WTC11 (cell line): Measurements from ENCODE around the gene RPTOR. TPM values are rescaled to one million over a fixed set of nuclear protein-coding genes. Genes with fewer than 3 reads are reported as not detected.

ENCODE experiments used
- ATAC-seq: fragments of 200-7000 bp; cut with Tn5 transposase; 2 replicates; pipeline ENCODE4 v1.10.0; 2021; ENCODE audit warnings: mild to moderate bottlenecking, moderate library complexity
- CTCF ChIA-PET: fragments of 300-600 bp; sonication (Branson Sonifier 250); formaldehyde crosslinking; loops from one replicate; lab custom pipeline; 2021; ENCODE audit warnings: antibody characterized with exemption; lab: Charles Lee
- POLR2A ChIA-PET: fragments of 350-600 bp; sonication (Branson Sonifier 250); formaldehyde crosslinking; loops from one replicate; lab custom pipeline; 2021; ENCODE audit warnings: antibody characterized with exemption; lab: Charles Lee
- DNase-seq: peaks from one replicate; pipeline ENCODE4 v3.0.0; 2021; ENCODE audit warnings: low spot score
- H3K27ac Mint-ChIP-seq: 2 replicates; pipeline ENCODE4 v1.8.0; 2021; ENCODE audit warnings: mixed read lengths
- H3K27me3 Mint-ChIP-seq: 2 replicates; pipeline ENCODE4 v1.8.0; 2021; ENCODE audit warnings: low read depth, mild to moderate bottlenecking, moderate library complexity, mixed read lengths
- H3K36me3 Mint-ChIP-seq: 2 replicates; pipeline ENCODE4 v1.8.0; 2021; ENCODE audit warnings: mixed read lengths
- H3K4me1 Mint-ChIP-seq: 2 replicates; pipeline ENCODE4 v1.8.0; 2022; ENCODE audit warnings: mixed read lengths
- H3K4me3 Mint-ChIP-seq: 2 replicates; pipeline ENCODE4 v1.8.0; 2021; ENCODE audit warnings: mild to moderate bottlenecking, moderate library complexity, mixed read lengths
- H3K9me3 Mint-ChIP-seq: 2 replicates; pipeline ENCODE4 v1.8.0; 2021; ENCODE audit warnings: mixed read lengths
- CDX4 ChIP-seq: fragments of 250-450 bp; sonication (Bioruptor Pico); IDR thresholded peaks from 2 replicates; pipeline ENCODE4 v1.9.0; 2021; ENCODE audit warnings: moderate library complexity, mild to moderate bottlenecking, inconsistent platforms, borderline replicate concordance
- ELF4 ChIP-seq: sonication (generic); formaldehyde crosslinking; IDR thresholded peaks from 2 replicates; pipeline ENCODE4 v1.8.1; 2022; ENCODE audit warnings: low read depth, mild to moderate bottlenecking, moderate library complexity, missing genetic modification reagents
- ESRRA ChIP-seq: sonication (generic); formaldehyde crosslinking; IDR thresholded peaks from 2 replicates; pipeline ENCODE4 v1.8.1; 2022; ENCODE audit warnings: mild to moderate bottlenecking, missing genetic modification reagents, borderline replicate concordance
- GTF2I ChIP-seq: fragments of 250-450 bp; sonication (Bioruptor Pico); conservative IDR thresholded peaks from 2 replicates; pipeline ENCODE4 v1.4.0; 2021; ENCODE audit warnings: mild to moderate bottlenecking
- IRF1 ChIP-seq: sonication (generic); formaldehyde crosslinking; IDR thresholded peaks from 2 replicates; pipeline ENCODE4 v1.8.0; 2023; ENCODE audit warnings: missing genetic modification reagents
- MAX ChIP-seq: sonication (generic); formaldehyde crosslinking; IDR thresholded peaks from 2 replicates; pipeline ENCODE4 v1.8.0; 2022; ENCODE audit warnings: mild to moderate bottlenecking, missing genetic modification reagents
- NR1H2 ChIP-seq: sonication (generic); formaldehyde crosslinking; IDR thresholded peaks from 2 replicates; pipeline ENCODE4 v1.9.0; 2021; ENCODE audit warnings: mild to moderate bottlenecking, moderate library complexity, missing genetic modification reagents
- NR3C1 ChIP-seq: sonication (generic); formaldehyde crosslinking; conservative IDR thresholded peaks from 2 replicates; pipeline ENCODE4 v1.8.1; 2023; ENCODE audit warnings: low read depth, mild to moderate bottlenecking, missing genetic modification reagents
- PRDM15 ChIP-seq: sonication (generic); formaldehyde crosslinking; IDR thresholded peaks from 2 replicates; pipeline ENCODE4 v1.8.0; 2022; ENCODE audit warnings: missing genetic modification reagents
- PREB ChIP-seq: sonication (generic); formaldehyde crosslinking; IDR thresholded peaks from 2 replicates; pipeline ENCODE4 v1.8.1; 2022; ENCODE audit warnings: mild to moderate bottlenecking, missing genetic modification reagents, moderate library complexity, borderline replicate concordance
- RELA ChIP-seq: sonication (generic); formaldehyde crosslinking; IDR thresholded peaks from 2 replicates; pipeline ENCODE4 v1.8.1; 2022; ENCODE audit warnings: missing genetic modification reagents, mild to moderate bottlenecking, borderline replicate concordance
- TP53 ChIP-seq: sonication (generic); formaldehyde crosslinking; IDR thresholded peaks from 2 replicates; pipeline ENCODE4 v1.8.1; 2023; ENCODE audit warnings: mild to moderate bottlenecking, missing genetic modification reagents
- USF1 ChIP-seq: sonication (generic); formaldehyde crosslinking; IDR thresholded peaks from 2 replicates; pipeline ENCODE4 v1.8.0; 2022; ENCODE audit warnings: mild to moderate bottlenecking, missing genetic modification reagents
- ZBTB21 ChIP-seq: sonication (generic); formaldehyde crosslinking; IDR thresholded peaks from 2 replicates; pipeline ENCODE4 v1.8.1; 2023; ENCODE audit warnings: mild to moderate bottlenecking, missing genetic modification reagents, borderline replicate concordance
- ZNF121 ChIP-seq: sonication (generic); formaldehyde crosslinking; IDR thresholded peaks from 2 replicates; pipeline ENCODE4 v1.8.0; 2023; ENCODE audit warnings: missing genetic modification reagents
- ZNF219 ChIP-seq: sonication (generic); formaldehyde crosslinking; IDR thresholded peaks from 2 replicates; pipeline ENCODE4 v1.8.0; 2023; ENCODE audit warnings: missing genetic modification reagents, mild to moderate bottlenecking, borderline replicate concordance
- ZNF317 ChIP-seq: sonication (generic); formaldehyde crosslinking; IDR thresholded peaks from 2 replicates; pipeline ENCODE4 v1.8.1; 2023; ENCODE audit warnings: low read depth, mild to moderate bottlenecking, moderate library complexity, missing genetic modification reagents, borderline replicate concordance
- ZSCAN18 ChIP-seq: fragments of 250-450 bp; sonication (Bioruptor Pico); IDR thresholded peaks from 2 replicates; pipeline ENCODE4 v2.1.2; 2022; ENCODE audit warnings: mild to moderate bottlenecking, moderate library complexity
- total RNA-seq: library from RNA; stranded (reverse); gene quantifications from 3 replicates; pipeline ENCODE4 v1.2.3, GENCODE V29; 2021

The RPTOR gene
- total RNA-seq, 1 experiment from 2014 or later: 41.0 TPM

- no peak for ATAC-seq
- TF ChIP-seq ZNF219 (no peak), ZNF121 (CRISPR knock-in tag) (no peak), ELF4 (CRISPR knock-in tag) (no peak), IRF1 (no peak), RELA (CRISPR knock-in tag) (no peak), NR1H2 (CRISPR knock-in tag) (no peak), GTF2I (CRISPR knock-in tag) (no peak), ZBTB21 (CRISPR knock-in tag) (no peak), ZNF317 (no peak), MAX (CRISPR knock-in tag) (no peak), USF1 (CRISPR knock-in tag) (no peak)
- DNase-seq: no peak
- H3K9me3 Mint-ChIP-seq: no peaks in the 10 kb centered on the region
- POLR2A ChIA-PET: no interaction called here
- no peak overlapping the region for H3K4me3 Mint-ChIP-seq
- CTCF ChIA-PET: interaction anchor here (2.2 kb wide), 1 partner anchor 86 kb away, joined by 34 read pairs; no protein-coding TSS in a partner anchor
- H3K27ac Mint-ChIP-seq: no peak overlapping the region
- no peaks in the 10 kb centered on the region for H3K4me1 Mint-ChIP-seq
- no peaks in the 10 kb centered on the region for H3K36me3 Mint-ChIP-seq
- peaks cover 2% of the 10 kb centered on the region; the same call in 1 of the 2 replicates for H3K27me3 Mint-ChIP-seq
These were observed 31.4 kb upstream of the RPTOR start for GRCh38 chr17:80513201-80513600.

GRCh38 chr17:80513892-80514291, 30.7 kb upstream of the RPTOR start:
- DNase-seq (no peak), ATAC-seq (no peak)
- Mint-ChIP-seq H3K27ac (no peak overlapping the region), H3K27me3 (peaks cover 2% of the 10 kb centered on the region; the same call in 1 of the 2 replicates), H3K4me3 (no peak overlapping the region), H3K36me3 (no peaks in the 10 kb centered on the region), H3K4me1 (no peaks in the 10 kb centered on the region), H3K9me3 (no peaks in the 10 kb centered on the region)
- ChIA-PET POLR2A (no interaction called here), CTCF (no interaction called here)
- TF ChIP-seq PRDM15 (peak; percentile 87), PREB (CRISPR knock-in tag) (no peak), ESRRA (CRISPR knock-in tag) (no peak), NR3C1 (CRISPR knock-in tag) (no peak), CDX4 (CRISPR knock-in tag) (no peak), ZSCAN18 (CRISPR knock-in tag) (no peak), TP53 (CRISPR knock-in tag) (no peak), ZNF219 (no peak)
